HG03103 (cell line): Measurements from ENCODE around the gene MBP.

Experiments used
- ATAC-seq: cut with Tn5 transposase; IDR thresholded peaks from one replicate; pipeline ENCODE4 v1.9.1; 2021; ENCODE audit warnings: low read depth; ENCODE audit not compliant: unreplicated experiment

MBP gene

DNA sequence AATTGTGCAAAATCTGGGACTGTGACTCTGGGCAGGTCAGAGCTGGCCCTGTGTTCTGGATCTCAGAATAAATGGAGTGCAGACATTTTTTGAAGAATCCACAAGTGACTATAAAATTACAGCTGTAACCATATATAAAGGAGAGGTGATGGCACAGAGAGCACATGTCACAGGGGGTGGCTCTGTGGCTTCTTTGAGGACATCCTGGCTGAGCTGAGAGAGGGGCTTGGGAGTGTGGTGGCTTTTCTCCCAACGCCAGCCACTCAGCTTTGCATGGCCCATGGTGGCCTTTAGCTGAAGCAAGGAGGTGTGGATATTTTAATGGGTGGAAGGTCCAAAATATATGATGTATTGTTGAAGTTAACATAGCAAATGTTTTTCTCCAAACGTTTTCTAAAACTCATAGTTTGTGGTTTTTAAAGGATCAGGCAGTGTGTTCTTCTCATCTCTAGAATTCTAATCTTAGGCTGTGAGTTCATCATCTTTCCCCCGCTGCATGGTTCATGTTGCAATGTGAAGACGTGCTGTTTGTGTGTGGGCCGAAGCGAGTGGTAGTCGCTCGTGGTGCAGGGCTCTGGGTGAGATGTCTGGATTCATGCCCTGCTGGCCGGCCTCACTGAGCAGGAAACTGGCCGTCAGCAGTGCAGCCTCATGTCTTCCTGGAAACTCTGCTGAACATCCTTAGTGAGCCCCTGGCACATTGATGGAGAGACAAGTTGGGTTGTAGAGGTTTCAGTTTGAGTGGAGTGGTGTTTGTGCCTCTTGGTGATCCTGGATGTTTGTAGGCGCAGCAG is 200.4 kb downstream of the MBP start:
- no peak for ATAC-seq

DNA sequence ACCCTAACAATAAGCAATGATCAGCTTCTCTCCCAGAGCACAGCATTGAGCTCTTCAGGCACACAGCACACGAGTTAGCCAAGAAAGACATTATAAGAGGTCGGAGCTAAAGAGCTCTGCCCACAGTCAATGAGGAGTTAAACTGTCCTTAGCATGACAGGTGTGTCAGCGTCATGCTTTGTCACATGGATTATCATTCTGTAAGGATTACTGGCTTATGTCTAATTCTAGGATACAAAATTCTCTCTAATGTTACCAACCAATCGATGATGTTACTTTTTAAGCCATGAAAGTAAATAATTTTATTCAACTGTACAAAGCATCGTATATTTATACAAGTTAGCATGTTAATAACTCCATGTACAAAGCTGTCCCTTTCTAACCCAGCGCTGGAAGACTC is 201.4 kb downstream of the MBP start:
- ATAC-seq, result no peak
